DOHH2 (cell line): ENCODE results near the gene DCDC1.

Experiments used
- H3F3A ChIP-seq: fragments of 200-600 bp; sonication (generic), shearing (Covaris generic); 2 replicates; pipeline ENCODE4 v1.6.0; 2016; ENCODE audit warnings: antibody characterized with exemption, mild to moderate bottlenecking; ENCODE audit not compliant: control insufficient read depth, insufficient read depth
- H3K27ac ChIP-seq: fragments of 200-600 bp; sonication (generic); 2 replicates; pipeline ENCODE4 v1.5.1; 2014; ENCODE audit warnings: low read depth, mild to moderate bottlenecking, low read length, moderate library complexity
- H3K27me3 ChIP-seq: fragments of 200-600 bp; sonication (generic); 2 replicates; pipeline ENCODE4 v1.6.1; 2014; ENCODE audit warnings: mild to moderate bottlenecking, low read length, mixed read lengths; ENCODE audit not compliant: control insufficient read depth
- H3K36me3 ChIP-seq: fragments of 200-600 bp; sonication (generic); 2 replicates; pipeline ENCODE4 v1.6.1; 2014; ENCODE audit warnings: mild to moderate bottlenecking, low read length, moderate library complexity, mixed read lengths; ENCODE audit not compliant: control insufficient read depth
- H3K4me1 ChIP-seq: fragments of 200-600 bp; sonication (generic); 2 replicates; pipeline ENCODE4 v1.6.1; 2014; ENCODE audit warnings: mild to moderate bottlenecking, low read length, mixed read lengths; ENCODE audit not compliant: control insufficient read depth
- H3K4me2 ChIP-seq: fragments of 200-600 bp; sonication (generic); 2 replicates; pipeline ENCODE4 v1.6.0; 2014; ENCODE audit warnings: mild to moderate bottlenecking, low read length, moderate library complexity
- H3K4me3 ChIP-seq: fragments of 200-600 bp; sonication (generic); 2 replicates; pipeline ENCODE4 v1.5.1; 2014; ENCODE audit warnings: mild to moderate bottlenecking, low read length, mixed read lengths
- H3K79me2 ChIP-seq: fragments of 200-600 bp; sonication (generic); 2 replicates; pipeline ENCODE4 v1.6.1; 2014; ENCODE audit warnings: mild to moderate bottlenecking, low read length, mixed read lengths; ENCODE audit not compliant: control insufficient read depth
- H3K9me2 ChIP-seq: fragments of 200-600 bp; sonication (generic); replicated peaks from 2 replicates; pipeline ENCODE4 v1.6.1; 2014; ENCODE audit warnings: mild to moderate bottlenecking, low read length, mixed read lengths; ENCODE audit not compliant: control insufficient read depth
- H3K9me3 ChIP-seq: fragments of 200-600 bp; sonication (generic); 2 replicates; pipeline ENCODE4 v1.6.1; 2014; ENCODE audit warnings: antibody characterized with exemption, low read length, mixed read lengths; ENCODE audit not compliant: control insufficient read depth, insufficient read depth
- H4K20me1 ChIP-seq: fragments of 200-600 bp; sonication (generic); 2 replicates; pipeline ENCODE4 v1.6.0; 2014; ENCODE audit warnings: low read depth, mild to moderate bottlenecking, antibody characterized with exemption, low read length, moderate library complexity; ENCODE audit not compliant: control insufficient read depth, insufficient read depth
- EZH2phosphoT487 ChIP-seq: fragments of 200-600 bp; sonication (generic); IDR thresholded peaks from 2 replicates; pipeline ENCODE4 v1.6.1; 2017; ENCODE audit warnings: borderline replicate concordance, mild to moderate bottlenecking, antibody characterized with exemption, low read length, moderate library complexity, mixed read lengths
- TF ChIP-seq, protein P1 (sequence below): fragments of 200-600 bp; sonication (generic); IDR thresholded peaks from one replicate; pipeline ENCODE4 v1.5.1; 2014; ENCODE audit warnings: antibody characterized with exemption, mild to moderate bottlenecking, low read depth, low read length; ENCODE audit not compliant: poor library complexity, severe bottlenecking

DCDC1 gene

DNA sequence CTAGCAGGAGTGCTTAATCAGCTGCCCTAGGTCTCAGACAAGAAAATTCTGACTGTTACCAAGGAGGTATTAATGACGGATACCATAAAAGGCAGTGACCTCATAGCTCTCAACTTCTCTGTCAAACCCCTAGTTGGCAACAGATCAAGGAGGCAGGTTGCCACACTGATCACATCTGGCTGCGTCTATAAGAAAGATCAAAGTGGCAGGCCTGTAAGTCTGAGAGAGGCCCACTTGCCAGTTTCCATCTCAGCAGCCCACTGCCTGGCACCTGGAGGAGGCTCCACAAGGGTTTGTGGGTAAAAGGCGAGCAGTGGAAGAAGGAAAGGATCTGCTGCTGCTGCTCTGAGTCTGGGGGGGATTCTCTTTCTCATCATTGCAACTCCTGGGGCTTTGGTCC is 543.8 kb downstream of the DCDC1 start:
- Histone ChIP-seq H3K27me3 (no peaks in the 10 kb centered on the region), H3K79me2 (no peaks in the 10 kb centered on the region), H3K27ac (no peak overlapping the region), H3K4me1 (no peaks in the 10 kb centered on the region), H3K4me2 (no peak overlapping the region), H3F3A (no peaks in the 10 kb centered on the region), H3K4me3 (no peak overlapping the region), H3K9me2 (no peaks in the 10 kb centered on the region), H4K20me1 (no peaks in the 10 kb centered on the region), H3K9me3 (no peaks in the 10 kb centered on the region), H3K36me3 (no peaks in the 10 kb centered on the region)
- no peak for TF ChIP-seq EZH2phosphoT487
- TF ChIP-seq, protein P1, sequence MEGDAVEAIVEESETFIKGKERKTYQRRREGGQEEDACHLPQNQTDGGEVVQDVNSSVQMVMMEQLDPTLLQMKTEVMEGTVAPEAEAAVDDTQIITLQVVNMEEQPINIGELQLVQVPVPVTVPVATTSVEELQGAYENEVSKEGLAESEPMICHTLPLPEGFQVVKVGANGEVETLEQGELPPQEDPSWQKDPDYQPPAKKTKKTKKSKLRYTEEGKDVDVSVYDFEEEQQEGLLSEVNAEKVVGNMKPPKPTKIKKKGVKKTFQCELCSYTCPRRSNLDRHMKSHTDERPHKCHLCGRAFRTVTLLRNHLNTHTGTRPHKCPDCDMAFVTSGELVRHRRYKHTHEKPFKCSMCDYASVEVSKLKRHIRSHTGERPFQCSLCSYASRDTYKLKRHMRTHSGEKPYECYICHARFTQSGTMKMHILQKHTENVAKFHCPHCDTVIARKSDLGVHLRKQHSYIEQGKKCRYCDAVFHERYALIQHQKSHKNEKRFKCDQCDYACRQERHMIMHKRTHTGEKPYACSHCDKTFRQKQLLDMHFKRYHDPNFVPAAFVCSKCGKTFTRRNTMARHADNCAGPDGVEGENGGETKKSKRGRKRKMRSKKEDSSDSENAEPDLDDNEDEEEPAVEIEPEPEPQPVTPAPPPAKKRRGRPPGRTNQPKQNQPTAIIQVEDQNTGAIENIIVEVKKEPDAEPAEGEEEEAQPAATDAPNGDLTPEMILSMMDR: no peak

DNA sequence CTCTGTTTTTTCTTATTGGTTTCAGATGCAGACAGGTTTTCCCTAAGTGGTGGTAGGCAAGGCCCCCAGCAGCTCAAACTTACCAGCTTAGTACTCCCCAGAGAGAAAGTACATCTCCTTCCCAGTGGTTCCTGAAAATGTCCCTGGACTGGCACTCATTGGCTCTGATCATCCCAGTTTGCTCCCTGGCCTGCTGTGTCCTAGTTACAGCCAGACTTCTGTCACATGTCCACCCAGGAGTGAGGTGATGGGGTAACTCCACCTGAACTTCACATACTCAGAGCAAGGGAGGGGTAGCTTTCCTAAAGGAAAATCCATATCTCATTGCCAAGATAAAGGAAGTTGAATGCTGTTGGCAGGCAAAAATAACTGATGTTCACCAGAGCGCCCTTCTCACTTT is 546.4 kb downstream of the DCDC1 start:
- H3K79me2 ChIP-seq: no peaks in the 10 kb centered on the region

DNA sequence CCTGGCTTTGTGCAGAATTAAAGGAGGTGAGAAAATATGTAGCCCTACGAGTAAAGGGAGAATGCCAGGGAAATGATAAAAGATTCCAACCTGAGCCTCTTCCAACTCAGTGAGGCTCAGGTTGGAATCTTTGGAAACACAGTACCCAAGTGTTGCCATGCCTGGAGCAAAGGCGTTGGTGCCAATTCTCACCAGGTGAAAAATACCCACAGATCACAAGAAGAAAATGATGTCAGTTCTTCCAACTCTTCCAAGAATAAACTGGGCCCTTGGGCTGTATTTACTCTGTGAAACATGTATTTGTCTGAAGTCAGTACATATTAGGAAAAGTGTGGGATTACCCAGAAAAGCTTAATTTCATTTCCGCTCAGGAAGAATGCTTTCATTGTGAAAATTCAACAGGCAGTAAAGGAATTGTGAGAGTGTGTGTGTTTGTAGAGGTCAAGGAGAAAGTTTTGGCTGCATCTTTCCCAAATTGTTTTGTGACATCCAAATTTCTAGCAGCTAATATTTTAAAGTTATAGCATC is 548.0 kb downstream of the DCDC1 start:
- no peaks in the 10 kb centered on the region for H3K27me3 ChIP-seq
- no peaks in the 10 kb centered on the region for H3K4me1 ChIP-seq
- no peaks in the 10 kb centered on the region for H3K36me3 ChIP-seq
- H3K4me3 ChIP-seq: no peak overlapping the region
- H3K79me2 ChIP-seq: no peaks in the 10 kb centered on the region
- no peaks in the 10 kb centered on the region for H4K20me1 ChIP-seq
- H3K4me2 ChIP-seq: no peak overlapping the region
- no peaks in the 10 kb centered on the region for H3K9me2 ChIP-seq
- H3K27ac ChIP-seq: no peak overlapping the region
- H3K9me3 ChIP-seq: no peaks in the 10 kb centered on the region
- H3F3A ChIP-seq: no peaks in the 10 kb centered on the region
- TF ChIP-seq, protein P1: no peak
- no peak for TF ChIP-seq EZH2phosphoT487

More for the DNA sequence above, 546.4 kb downstream of the DCDC1 start:
- no peaks in the 10 kb centered on the region for H3K9me3 ChIP-seq
- no peaks in the 10 kb centered on the region for H3K4me1 ChIP-seq
- TF ChIP-seq, protein P1: no peak
- TF ChIP-seq EZH2phosphoT487: no peak
- H3K36me3 ChIP-seq: no peaks in the 10 kb centered on the region
- H3F3A ChIP-seq: no peaks in the 10 kb centered on the region
- no peak overlapping the region for H3K4me2 ChIP-seq
- no peak overlapping the region for H3K4me3 ChIP-seq
- H3K27ac ChIP-seq: no peak overlapping the region
- H4K20me1 ChIP-seq: no peaks in the 10 kb centered on the region
- no peaks in the 10 kb centered on the region for H3K9me2 ChIP-seq
- H3K27me3 ChIP-seq: no peaks in the 10 kb centered on the region
